Choroid plexus epithelial cell (primary cell): ENCODE data around the gene ARL10.

Experiments
- DNase-seq: peaks from one replicate; pipeline ENCODE4 v3.0.0-alpha.2; 2010; ENCODE audit warnings: low read depth
- H3K4me3 ChIP-seq: 2 replicates; pipeline ENCODE4 v1.5.1; 2011; ENCODE audit warnings: low read depth, mild to moderate bottlenecking, control low read depth, low read length, moderate library complexity
- CTCF ChIP-seq: conservative IDR thresholded peaks from 2 replicates; pipeline ENCODE4 v1.5.1; 2011; ENCODE audit warnings: low read depth, mild to moderate bottlenecking, control low read depth, inconsistent platforms, low read length, moderate library complexity

ARL10 gene

GRCh38 chr5:176364765-176365350 is 429 bp upstream of the ARL10 start:
- peak; percentile 25 for DNase-seq
- no peak for TF ChIP-seq CTCF

GRCh38 chr5:176366232-176366894 is 1.1 kb downstream of the ARL10 start:
- no peak for TF ChIP-seq CTCF

More at GRCh38 chr5:176364765-176365350, 429 bp upstream of the ARL10 start:
- H3K4me3 ChIP-seq = peak overlapping the region; percentile 68

GRCh38 chr5:176368726-176369125 is 3.4 kb downstream of the ARL10 start:
- H3K4me3 ChIP-seq = no peak overlapping the region
- no peak for DNase-seq
- TF ChIP-seq CTCF = no peak

More at GRCh38 chr5:176366232-176366894, 1.1 kb downstream of the ARL10 start:
- DNase-seq = peak; percentile 17
- peak overlapping the region; percentile 68 for H3K4me3 ChIP-seq

GRCh38 chr5:176369934-176370711 is 4.8 kb downstream of the ARL10 start:
- H3K4me3 ChIP-seq = no peak overlapping the region
- TF ChIP-seq CTCF = no peak
- DNase-seq = no peak

- H3K4me3 ChIP-seq = no peak overlapping the region
- DNase-seq = no peak
- TF ChIP-seq CTCF = no peak
These were observed 6.6 kb downstream of the ARL10 start for GRCh38 chr5:176371621-176372539.

GRCh38 chr5:176373100-176373818 is 8.0 kb downstream of the ARL10 start:
- TF ChIP-seq CTCF = no peak
- peak; percentile 23 for DNase-seq
- no peak overlapping the region for H3K4me3 ChIP-seq
